H54 (cell line): ENCODE data around the gene MC4R.
A peak's percentile ranks its signal among the peaks of the same experiment; 100 is the strongest.
"Not testable (repeated sequence)": the region's sequence is repeated elsewhere in the genome, so short reads cannot be mapped to it uniquely, and the experiment has no call there.

Experiments
- DNase-seq: peaks from one replicate; pipeline ENCODE4 v3.0.0; 2011; ENCODE audit warnings: low spot score, mixed read lengths; ENCODE audit not compliant: insufficient read length
- FAIRE-seq: peaks from 3 replicates; lab custom pipeline; 2011; peaks lifted over from hg19 to GRCh38; lab: Jason Lieb, UNC
- POLR2A ChIP-seq: IDR thresholded peaks from 2 replicates; pipeline ENCODE4 v1.6.1; 2011; ENCODE audit warnings: low read depth, mild to moderate bottlenecking, low read length

The MC4R gene

GRCh38 chr18:60372596-60372995 lies at the start of gene MC4R:
Gene MC4R, minus strand, starts transcription at chr18:60372775. Its CDS starts 426 bp downstream, at chr18:60372349.
- no peak for FAIRE-seq
- TF ChIP-seq POLR2A: no peak
- peak; percentile 1 for DNase-seq

GRCh38 chr18:60422306-60422705 lies 49.7 kb upstream of the MC4R start:
- not testable (repeated sequence) for DNase-seq, FAIRE-seq

- no peak for TF ChIP-seq POLR2A
- DNase-seq (no peak), FAIRE-seq (no peak)
Observed at GRCh38 chr18:60421356-60422118, 49.0 kb upstream of the MC4R start.

- no peak for FAIRE-seq
- TF ChIP-seq POLR2A: no peak
- no peak for DNase-seq
Observed at GRCh38 chr18:60417946-60418345, 45.4 kb upstream of the MC4R start.

- no peak for TF ChIP-seq POLR2A
- no peak for DNase-seq
- FAIRE-seq: no peak
Observed at GRCh38 chr18:60413944-60414547, 41.5 kb upstream of the MC4R start.

GRCh38 chr18:60411715-60412114 lies 39.1 kb upstream of the MC4R start:
- DNase-seq (no peak), FAIRE-seq (no peak)

GRCh38 chr18:60406721-60407120 lies 34.1 kb upstream of the MC4R start:
- DNase-seq (no peak), FAIRE-seq (no peak)
- TF ChIP-seq POLR2A: no peak

More at GRCh38 chr18:60411715-60412114, 39.1 kb upstream of the MC4R start:
- TF ChIP-seq POLR2A: no peak

- TF ChIP-seq POLR2A: no peak
- DNase-seq (no peak), FAIRE-seq (no peak)
Observed at GRCh38 chr18:60404486-60405085, 32.0 kb upstream of the MC4R start.

- no peak for DNase-seq
- no peak for FAIRE-seq
- TF ChIP-seq POLR2A: no peak
Observed at GRCh38 chr18:60401346-60401745, 28.8 kb upstream of the MC4R start.

GRCh38 chr18:60391571-60392226 lies 19.1 kb upstream of the MC4R start:
- DNase-seq: no peak
- no peak for FAIRE-seq
- TF ChIP-seq POLR2A: no peak

GRCh38 chr18:60389314-60389713 lies 16.7 kb upstream of the MC4R start:
- no peak for DNase-seq
- no peak for FAIRE-seq
- TF ChIP-seq POLR2A: no peak

- FAIRE-seq (no peak), DNase-seq (no peak)
- TF ChIP-seq POLR2A: no peak
Observed at GRCh38 chr18:60385693-60386092, 13.1 kb upstream of the MC4R start.

- no peak for DNase-seq
- TF ChIP-seq POLR2A: no peak
- FAIRE-seq: no peak
Observed at GRCh38 chr18:60383893-60384292, 11.3 kb upstream of the MC4R start.

- TF ChIP-seq POLR2A: no peak
- no peak for FAIRE-seq
- DNase-seq: no peak
Observed at GRCh38 chr18:60377778-60378469, 5.3 kb upstream of the MC4R start.
